GM18502 (cell line): ENCODE data around the gene CHRND.

Source experiments
- ATAC-seq: cut with Tn5 transposase; IDR thresholded peaks from one replicate; pipeline ENCODE4 v1.9.1; 2021; ENCODE audit warnings: mild to moderate bottlenecking; ENCODE audit not compliant: unreplicated experiment, poor library complexity

Gene CHRND

DNA sequence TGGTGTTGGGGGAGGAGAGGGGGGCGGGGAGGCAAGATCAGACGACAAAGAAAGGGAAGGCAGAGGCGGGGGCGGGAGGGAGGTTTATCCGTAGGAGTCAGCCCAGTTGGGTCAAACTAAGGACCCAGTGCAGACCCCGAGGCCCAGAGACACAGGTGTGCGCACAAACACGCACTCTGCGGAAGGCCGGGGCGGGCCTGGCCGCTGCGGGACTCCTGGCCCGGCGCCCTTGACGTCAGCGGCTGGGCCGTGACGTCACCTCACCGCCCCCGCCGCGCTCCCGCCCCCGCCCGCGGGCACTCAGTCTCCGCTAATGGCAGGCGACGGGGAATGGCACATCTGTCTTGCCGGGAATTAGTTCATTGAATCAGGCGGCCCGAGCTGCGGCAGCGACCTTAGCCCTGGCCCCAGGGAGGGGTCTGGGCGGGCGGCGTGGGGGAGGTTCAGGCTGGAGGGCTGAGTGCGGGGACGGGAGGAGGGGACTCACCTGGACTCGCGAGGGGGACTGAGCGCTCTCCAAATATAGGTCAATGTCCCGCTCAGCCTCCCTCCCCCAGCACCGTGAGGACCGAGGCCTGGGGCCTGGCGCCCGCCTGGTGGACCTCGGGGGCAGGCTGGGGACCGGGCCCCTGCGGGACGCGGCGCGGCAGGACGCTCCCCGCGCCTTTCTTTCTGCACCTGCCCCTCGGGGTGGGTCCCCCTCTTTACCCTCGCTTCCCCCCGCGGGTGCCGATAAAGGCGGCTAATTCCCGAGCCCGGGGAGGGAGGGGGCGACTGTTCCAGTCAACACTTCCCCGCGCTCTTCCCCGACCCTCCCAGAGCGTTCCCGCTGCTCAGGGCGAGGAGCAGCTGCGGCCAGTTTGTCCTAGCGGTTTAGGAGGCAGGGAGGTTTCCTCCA is 22.8 kb upstream of the CHRND start:
- no peak for ATAC-seq

DNA sequence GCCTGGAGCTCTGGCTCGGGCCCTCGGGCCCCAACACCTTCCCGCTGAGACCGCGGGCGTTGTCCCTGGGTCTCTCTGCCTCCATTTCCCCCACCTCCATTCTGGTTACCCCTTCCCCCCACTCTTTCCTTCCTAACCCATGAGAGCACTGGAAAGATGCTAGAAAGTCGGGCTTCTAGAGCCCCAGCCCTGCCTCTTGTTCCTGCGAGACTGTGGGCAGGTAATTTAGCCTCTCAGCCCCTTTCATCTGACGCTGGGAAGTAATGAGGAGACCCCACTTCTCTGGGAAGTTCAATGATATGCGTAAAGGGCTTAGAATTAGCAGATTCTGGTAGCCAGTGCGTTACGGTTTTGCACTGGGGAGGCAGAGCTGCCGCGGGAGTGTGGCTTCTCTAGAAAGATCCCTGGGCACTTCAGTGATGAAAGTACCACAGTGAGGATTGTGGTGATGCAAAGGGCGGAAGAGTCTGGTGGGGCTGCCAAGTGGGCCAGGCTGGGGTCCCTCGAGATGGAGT is 22.1 kb upstream of the CHRND start:
- no peak for ATAC-seq

- ATAC-seq = no peak
Observed at GRCh38 chr2:232504438-232504837, 21.5 kb upstream of the CHRND start.

GRCh38 chr2:232505856-232506255 is 20.1 kb upstream of the CHRND start:
- ATAC-seq = no peak

- no peak for ATAC-seq
Observed at GRCh38 chr2:232506709-232507108, 19.3 kb upstream of the CHRND start.

GRCh38 chr2:232508251-232508650 is 17.7 kb upstream of the CHRND start:
- no peak for ATAC-seq

DNA sequence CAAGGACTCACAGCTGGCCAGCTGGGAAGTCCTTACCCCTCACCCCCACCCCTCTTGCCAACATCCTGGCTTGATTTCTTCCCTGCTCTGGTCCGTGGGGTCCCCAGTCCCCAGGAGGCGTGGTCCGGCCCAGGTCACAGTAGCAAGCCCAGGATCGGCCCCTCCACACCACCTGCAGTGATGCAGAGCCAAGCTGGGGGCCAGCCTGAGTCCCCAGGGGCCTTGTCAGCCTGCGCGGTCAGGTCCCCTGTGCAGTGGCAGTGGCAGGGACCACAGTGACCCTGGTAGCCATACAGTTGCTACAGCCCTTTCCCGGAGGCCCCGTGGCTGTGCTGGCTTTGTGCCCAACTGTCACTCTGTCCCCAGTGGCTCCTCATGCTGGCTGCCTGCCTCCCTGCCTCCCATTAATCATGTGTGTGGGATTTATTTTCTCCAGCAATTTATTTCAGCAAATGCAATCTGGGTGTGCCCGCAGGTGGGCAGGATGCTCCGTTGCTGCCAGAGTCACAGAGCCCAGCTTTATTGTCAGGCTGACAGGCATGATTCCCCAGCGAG is 14.5 kb upstream of the CHRND start:
- ATAC-seq = no peak

- ATAC-seq = no peak
Observed at GRCh38 chr2:232512602-232513001, 13.4 kb upstream of the CHRND start.

- ATAC-seq = no peak
Observed at GRCh38 chr2:232513353-232513752, 12.6 kb upstream of the CHRND start.

DNA sequence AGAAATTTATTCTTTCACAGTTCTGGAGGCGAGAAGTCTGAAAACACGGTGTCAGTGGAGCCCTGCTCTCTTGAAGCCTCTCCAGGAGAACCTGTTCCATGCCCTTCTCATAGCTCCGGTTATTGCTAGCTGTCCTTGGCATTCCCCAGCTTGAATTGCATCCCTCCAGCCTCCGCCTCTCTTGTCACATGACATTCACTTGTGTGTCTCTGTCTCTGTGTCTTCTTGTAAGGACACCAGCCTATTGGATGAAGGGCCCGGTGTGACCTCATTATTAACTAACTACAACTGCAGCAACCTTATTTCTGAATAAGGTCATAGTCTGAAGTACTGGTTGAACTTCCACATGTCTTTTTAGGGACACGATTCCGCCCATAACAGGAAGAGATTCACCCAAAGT is 10.3 kb upstream of the CHRND start:
- ATAC-seq = no peak

- ATAC-seq = no peak
Observed at GRCh38 chr2:232516551-232516950, 9.4 kb upstream of the CHRND start.

DNA sequence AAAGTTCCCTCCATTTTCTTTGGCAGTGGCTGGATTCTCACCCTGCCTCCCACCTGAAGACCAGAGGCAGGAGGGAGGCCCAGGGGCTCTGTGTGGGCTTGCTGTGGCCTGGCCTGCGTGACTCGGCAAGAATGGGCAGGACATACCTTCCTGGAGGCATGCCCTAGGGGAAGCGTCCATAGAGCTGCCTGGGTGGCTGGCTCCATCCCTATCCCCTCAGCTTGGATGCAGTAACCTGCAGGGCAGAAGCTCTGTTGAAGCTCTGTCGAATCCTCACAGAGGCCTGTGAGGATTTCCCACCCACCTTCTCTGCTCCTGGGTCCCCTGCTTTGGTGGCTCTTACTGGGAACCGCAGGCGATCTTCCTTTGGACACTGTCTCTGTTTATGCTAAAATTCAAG is 7.1 kb upstream of the CHRND start:
- no peak for ATAC-seq

GRCh38 chr2:232519581-232520438 is 6.2 kb upstream of the CHRND start, which contains the start of gene PRSS56:
PRSS56 (plus strand) TSS chr2:232520388; CDS start chr2:232520599, 211 bp downstream.
- no peak for ATAC-seq

DNA sequence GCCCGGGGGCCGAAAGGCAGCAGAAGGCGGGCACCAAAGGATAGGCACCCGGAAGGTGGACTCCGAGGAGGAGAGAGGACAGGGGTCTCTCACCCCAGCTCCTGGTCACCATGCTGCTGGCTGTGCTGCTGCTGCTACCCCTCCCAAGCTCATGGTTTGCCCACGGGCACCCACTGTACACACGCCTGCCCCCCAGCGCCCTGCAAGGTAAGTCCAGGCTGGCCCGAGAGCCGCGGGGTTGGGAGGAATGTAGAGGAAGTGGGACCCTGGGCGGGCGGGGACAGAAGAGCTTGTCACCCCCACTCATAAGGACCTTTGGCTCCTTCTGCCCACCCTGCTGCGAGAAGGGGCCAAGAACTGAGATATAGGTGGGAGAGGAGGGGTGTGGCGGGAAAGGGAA is 5.5 kb upstream of the CHRND start:
- ATAC-seq = no peak

DNA sequence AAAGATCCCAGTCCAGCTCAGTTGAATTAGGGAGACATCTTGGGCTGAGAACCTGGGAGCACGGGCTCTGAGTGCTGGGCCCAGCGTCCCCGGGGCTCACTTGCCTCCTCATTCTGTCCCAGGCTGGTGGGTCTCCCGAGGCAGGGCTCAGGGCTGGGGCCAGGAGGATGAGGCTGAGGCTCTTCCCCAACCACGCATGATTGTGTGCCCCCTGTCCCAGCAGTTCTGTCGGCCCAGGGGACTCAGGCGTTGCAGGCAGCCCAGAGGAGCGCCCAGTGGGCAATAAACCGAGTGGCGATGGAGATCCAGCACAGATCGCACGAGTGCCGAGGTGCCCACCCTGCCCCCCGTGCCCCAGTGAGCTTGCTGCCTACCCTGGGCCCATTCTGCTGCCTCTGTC is 4.9 kb upstream of the CHRND start:
- ATAC-seq = no peak

GRCh38 chr2:232521959-232522622 is 3.9 kb upstream of the CHRND start:
- no peak for ATAC-seq

GRCh38 chr2:232522623-232523401 is 3.1 kb upstream of the CHRND start:
- ATAC-seq = no peak

GRCh38 chr2:232523402-232523681 is 2.6 kb upstream of the CHRND start:
- ATAC-seq = no peak

- ATAC-seq = no peak
Observed at GRCh38 chr2:232523682-232524597, 2.0 kb upstream of the CHRND start.
